Activated CD4-positive, alpha-beta T cell treated with anti-CD3 and anti-CD28 coated beads, Interleukin-2, Interleukin-4, amounts not matched to agents 100 ng/mL and 50 ng/mL, durations not matched to agents 16 hours and 8 hours (primary cell): ENCODE measurements around the gene JHY.

Source experiments
- DNase-seq: peaks from one replicate; pipeline ENCODE4 v3.0.0-alpha.2; 2020; ENCODE audit warnings: low spot score

The JHY gene

DNA sequence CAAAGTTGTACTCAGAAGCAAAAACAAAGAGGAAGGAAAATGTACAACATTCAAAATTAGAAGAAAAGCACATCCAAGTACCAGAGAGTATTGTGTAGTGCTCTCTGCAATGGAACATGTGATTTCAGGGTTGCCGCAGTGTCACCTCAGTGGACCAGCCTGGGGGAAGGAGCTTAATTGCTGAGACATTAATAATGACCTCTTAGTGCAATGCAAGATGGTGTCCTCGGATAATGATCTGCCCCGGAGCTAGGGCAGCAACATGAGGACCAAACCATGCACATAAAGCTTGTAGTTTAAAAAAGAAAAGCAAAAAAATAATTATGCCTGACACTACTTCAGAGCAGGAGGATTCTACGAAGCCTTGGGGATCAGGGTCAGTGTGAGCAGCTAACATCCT is 11.3 kb upstream of the JHY start:
- no peak for DNase-seq

DNA sequence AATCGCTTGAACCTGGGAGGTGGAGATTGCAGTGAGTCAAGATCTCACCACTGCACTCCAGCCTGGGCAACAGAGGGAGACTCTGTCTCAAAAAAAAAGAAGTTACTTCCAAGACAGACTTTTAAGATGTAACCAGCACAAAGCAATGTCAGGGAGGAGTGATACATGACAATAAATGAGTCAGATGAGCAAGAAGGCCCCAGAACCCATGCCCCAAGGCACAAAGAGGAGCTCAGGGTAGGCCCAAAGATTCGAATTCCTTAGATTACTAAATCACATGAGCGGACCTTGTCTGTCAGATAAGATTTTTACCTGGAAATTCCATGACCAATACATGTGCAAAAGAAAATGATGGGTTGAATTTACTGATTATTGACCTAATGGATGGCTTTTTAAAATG is 10.5 kb upstream of the JHY start:
- no peak for DNase-seq

DNA sequence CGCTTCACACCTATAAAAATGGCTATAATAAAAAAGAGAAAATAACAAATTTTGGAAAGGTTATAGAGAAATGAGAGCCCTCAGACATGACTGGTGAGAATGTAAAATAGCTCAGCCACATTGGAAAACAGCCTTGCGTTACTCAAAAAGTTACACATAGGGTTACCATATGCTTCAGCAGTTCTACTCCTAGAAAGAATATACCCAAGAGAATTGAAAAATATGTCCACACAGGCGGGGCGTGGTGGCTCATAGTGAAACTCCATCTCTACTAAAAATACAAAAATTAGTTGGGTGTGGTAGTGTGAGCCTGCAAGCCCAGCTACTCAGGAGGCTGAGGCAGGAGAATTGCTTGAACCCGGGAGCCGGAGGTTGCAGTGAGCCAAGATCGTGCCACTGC is 7.6 kb upstream of the JHY start:
- DNase-seq: no peak

DNA sequence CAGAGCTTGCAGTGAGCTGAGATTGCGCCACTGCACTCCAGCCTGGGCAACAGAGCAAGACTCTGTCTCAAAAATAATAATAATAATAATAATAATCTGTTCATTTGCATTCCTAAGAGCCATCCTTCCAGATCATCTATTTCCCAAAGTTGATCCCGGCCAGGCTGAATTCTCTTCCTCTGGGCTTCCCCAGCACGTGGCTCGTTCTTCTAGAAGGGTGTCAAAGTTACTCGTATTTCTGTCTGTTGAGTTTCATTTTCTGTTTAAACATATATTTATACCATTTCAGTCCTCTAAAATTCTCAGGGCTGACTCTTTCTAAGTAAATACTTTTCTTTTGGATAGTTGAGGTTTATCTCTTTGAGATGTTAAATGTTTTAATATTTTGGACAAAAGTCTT is 4.8 kb upstream of the JHY start:
- DNase-seq: no peak

DNA sequence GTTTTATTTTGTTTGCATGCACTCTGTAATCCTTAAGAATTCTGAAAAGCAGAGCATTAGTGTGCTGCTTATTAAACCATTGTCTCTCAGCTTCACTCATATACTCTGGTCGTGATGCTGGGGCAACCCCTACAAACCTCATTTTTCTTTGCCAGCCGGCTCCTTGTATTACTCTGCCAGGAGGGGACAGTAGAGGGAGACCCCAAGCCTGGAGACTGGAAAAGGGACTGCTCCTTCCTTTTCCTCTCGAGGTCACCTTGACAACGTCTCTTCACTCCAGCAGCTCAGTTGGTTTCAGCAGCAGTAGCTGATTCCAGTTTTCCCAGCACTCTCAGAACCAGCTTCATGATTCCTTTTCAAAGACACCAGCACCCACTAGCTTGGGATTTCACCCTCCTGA is 2.8 kb upstream of the JHY start:
- no peak for DNase-seq

DNA sequence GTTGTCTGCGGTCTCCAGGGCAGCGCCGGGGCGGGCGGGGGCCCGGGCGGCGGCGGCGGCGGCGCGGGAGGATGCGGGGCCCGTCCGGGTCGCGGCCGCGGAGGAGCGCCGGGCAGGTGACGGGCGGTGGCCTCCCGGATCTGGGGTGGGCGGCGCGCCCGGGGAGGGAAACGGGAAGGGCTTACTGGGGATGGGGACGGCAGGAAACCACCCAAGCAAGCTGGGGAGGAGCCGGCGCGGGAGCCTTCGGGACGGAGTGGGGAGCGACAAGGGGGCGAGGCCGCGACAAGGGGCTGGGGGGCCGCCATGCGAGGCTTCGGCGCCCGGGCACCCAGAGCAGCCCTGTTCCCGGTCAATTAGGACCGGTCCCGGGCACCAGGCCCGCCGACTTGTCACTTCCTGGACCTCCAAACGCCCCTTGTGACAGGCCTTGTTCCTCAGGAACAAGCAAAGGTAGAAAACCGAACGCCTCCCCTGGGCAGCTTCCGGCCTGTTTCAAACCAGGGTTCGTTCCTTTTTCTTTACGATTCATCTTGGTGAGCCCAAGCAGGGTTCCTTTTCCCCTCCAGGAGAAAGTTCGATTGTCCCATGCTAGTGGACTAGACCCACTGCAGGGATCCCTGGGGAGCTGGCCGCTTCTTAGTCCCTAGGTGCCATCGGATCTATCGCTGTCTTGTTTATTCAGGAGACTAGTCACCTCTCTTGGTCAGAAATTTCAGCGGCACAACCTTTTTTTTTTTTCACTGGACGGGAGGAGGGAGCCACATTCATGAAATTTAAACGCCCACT is 492 bp downstream of the JHY start:
- peak; percentile 26 for DNase-seq

DNA sequence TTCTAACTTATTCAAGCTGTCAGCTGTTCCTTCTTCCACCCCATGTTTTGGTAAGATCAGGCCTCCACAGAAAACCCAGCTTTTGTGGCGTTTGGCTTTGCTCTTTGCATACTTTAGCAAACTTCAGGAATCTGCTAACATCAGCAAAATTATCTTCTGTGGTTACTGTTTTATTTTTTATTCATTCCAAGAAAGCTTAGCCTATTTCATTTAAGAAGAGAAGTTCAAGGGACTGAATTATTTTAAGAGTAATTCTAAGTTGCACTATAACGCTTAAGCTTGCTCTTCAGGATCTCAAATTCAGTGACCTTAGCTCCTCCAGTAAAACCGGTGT is 1.1 kb downstream of the JHY start:
- DNase-seq: no peak

DNA sequence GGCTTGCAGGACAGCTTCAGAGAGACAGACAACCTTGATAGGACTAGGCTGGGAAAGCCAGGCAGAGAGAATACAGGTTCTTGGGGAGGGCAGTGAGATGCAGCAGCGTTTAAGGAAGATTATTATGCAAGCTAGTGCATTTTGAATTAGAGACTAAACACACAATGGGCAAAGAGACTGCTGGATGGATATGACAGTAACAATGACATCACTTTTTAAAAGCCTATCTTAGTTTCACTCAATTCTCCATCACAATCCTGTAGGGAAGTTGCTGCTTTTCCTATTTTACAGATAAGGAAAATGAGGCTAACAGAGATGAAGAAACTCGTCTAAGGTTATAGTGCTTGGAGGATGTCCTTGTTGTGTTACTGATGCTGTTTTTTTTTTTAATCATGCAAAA is 5.6 kb downstream of the JHY start:
- DNase-seq: no peak

DNA sequence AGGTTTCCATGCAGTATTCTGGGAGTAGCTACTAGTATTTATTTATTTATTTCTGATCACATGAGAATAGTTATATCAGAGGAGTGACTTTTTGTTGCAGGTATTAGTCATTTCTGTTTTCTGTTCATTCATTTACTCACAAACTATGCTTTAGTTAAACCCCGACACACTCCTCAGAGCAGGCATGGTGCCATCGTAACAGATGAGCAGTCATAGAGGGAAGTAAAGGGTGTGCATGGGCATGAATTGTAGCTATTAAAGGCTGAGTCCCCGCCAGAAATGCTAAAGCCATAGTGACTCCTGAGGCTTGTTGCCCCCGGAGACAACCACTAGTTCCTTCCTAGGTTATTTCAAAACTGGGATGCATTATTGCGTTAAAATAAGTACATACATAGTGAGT is 10.6 kb downstream of the JHY start:
- no peak for DNase-seq

DNA sequence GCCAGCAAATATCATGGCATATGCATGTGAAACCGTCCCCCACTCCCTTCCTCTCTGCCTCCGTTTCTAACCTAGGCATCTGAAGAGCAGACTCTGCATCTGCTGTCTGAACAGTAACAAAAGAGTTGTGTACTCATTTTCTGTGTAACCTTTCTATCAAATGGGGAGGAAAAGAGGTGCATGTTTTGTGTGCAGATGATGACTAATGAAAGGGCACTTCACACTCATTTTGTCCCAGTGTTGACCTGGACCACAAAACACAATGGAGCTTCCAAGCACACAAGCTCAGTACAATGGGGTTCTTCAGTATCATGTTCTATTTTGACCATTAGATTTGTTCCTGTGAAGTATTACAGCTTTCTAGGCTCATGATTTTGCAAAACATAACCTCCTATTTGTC is 13.0 kb downstream of the JHY start:
- no peak for DNase-seq

DNA sequence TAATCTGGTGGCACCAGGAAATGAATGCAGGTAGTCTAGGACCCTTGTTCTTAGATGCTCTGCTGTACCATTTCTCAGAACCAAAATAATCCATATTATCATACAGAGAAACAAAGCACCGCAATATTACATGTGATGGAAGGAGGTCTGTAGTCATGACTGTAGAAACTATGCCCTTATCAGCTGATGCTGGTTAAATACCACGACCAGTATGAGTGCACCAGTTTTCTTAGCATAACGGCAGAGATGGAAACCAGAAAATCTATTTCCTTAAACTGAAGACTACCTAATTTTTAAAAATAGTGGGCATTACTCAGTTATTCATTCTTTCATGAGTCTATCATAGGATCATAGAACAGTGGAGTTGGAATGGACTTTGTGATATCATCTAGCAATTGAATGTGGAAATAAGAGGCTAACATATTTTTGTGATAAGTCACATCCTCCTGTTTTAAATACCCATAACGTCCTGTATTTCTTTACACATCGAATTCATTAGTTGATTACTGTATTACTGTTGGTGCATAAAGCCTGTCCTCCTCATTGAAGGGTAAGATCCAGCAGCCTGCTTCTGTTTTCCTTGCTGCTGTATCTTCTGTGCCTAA is 15.1 kb downstream of the JHY start:
- no peak for DNase-seq

DNA sequence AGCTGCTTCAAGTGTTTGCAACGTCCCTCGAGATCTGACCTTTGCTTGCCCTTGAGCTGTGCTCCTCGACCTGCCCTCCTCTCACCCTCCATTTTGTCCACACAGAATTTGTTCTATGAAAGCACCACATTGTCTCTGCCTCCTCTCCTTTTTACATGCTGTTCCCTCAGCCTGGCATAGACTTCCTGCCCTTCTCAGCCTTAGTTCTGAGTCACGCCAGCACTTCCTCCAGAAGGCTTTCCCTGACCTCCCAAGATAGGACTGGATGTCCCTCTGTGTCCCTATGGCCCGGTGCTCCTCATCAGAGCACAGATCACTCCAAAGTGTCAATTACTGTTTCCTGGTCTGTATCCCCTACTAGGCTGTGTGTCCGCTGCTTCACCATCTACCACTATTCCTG is 16.2 kb downstream of the JHY start:
- no peak for DNase-seq

DNA sequence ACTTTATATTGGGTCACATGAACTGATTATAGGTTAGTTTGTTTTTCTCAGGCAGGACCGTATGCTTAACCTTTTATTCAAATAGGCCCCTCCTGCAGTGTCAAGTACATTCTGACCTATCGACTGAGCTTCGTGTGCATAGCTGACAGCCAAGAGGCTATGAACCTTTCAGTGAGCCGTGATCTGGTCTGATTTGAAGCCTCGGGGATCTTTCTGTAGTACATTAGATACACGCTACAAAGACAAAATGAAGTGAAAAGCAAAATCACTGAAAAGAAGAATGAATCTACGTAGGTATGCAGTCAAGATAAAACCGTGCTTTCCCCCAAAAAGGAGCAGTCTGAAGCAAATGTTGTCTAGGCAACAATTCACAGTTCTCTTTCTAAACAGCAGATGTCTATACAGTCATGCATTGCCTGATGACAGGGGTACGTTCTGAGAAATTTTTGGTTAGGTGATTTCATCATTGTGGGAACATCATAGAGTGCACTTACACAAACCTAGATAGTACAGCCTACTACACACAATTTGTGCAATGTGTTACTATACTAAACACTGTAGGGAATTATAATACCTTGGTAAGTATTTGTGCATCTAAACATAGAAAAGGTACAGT is 18.1 kb downstream of the JHY start:
- peak; percentile 32 for DNase-seq

DNA sequence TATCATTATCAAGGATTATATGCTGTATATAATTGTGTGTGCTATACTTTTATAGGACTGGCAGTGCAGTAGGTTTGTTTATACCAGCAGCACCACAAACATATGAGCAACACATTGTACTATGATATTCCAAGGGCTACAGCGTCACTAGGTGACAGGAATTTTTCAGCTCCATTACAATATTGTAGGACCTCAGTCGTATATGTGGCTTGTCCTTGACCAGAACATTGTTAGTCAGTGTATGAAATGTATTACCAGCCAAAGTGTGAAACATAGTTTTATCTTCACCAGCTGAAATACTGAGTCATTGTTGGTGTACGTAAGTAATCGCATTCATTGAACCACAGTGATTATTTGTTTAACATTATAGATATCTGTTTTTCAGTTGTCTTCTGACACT is 20.4 kb downstream of the JHY start:
- DNase-seq: no peak

DNA sequence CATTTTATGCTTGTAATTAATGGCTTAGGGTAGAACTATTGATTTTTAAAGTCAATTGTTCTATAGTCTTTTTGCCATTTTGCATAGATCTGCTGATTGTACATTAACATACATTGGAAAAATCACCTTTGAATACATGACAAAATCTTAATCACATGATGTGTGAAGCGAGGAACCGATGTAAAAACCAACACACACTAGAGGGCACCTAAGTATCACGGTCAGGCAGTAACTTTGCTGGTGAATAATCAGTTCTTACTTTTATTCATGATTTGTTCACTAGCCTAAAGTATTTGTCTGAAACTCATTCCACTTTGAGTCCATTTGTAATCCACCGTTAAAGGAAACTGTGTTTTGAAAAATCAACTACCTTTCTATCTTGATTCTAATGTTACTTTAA is 28.2 kb downstream of the JHY start:
- DNase-seq: peak; percentile 9

DNA sequence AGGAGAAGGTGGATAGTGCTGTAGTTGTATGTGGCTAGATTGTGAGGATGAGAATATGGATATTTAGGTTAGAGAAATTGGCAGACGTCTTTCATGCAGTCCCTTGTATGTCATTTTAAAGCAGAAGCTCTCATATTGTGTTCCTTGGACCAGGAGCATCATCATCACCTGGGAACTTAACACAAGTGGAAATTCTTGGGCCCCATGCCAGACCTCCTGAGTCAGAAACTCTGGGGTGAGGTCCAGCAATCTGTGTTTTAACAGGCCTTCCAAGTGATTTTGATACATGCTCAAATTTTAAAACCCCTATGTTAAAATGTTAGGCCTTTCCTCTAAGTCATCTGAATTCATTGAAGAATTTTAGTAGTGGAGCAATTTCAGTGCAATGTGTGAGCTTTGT is 34.8 kb downstream of the JHY start:
- DNase-seq: no peak

DNA sequence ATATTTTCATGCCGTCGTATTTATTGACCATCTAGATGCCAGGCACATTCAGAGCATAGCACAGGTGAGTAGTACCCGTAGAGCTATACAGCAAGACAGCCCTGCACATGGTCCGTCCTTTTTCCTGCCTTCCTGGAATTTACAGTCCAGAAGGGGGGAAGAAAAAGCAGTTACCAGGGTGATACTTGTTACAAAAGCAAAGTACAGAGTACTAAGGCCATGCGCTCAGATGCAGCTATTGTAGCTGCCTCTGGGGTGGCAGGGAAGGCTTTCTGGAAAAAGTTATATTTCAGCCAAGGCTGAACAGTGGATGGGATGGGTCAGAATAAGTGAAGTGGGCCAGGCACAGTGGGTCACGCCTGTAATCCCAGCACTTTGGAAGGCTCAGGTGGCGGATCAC is 36.2 kb downstream of the JHY start:
- no peak for DNase-seq

DNA sequence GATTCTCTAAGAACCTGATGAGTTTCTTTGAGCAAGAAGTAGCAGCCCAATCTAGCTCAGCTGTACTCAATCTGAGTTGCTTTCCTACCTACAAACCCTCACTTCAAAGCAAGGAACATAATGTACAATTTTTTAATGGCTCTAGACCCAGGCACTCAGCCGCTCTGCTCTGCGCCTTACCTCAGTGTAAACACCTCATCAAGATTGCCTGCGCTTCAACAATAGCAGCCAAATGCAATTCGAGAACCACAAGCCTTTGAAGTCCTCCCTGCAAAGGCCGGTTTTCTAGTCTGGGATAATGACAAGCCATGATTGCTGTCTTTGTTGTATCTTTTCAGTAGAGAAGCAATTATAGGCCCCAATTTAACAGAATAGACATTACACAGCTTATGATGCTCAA is 38.0 kb downstream of the JHY start:
- DNase-seq: no peak

DNA sequence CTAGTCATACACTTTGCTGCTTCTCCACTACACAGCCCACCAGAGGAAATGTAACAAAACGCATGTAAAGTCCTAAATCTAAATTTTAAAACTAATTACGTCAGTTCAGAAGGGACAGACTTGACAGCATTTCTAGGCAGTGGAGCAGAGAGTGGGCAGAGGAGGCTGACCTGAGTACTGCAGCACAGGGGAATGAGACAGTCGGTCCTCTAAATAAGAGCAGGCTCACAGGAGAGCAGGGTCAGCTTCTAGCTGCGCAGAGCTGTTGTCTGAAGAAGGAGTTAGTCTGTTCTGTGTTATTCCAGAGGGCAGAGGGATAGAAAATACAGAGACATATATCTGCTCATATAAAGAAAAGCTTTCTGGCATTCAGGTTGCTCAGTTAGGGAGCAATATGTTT is 40.3 kb downstream of the JHY start:
- no peak for DNase-seq

DNA sequence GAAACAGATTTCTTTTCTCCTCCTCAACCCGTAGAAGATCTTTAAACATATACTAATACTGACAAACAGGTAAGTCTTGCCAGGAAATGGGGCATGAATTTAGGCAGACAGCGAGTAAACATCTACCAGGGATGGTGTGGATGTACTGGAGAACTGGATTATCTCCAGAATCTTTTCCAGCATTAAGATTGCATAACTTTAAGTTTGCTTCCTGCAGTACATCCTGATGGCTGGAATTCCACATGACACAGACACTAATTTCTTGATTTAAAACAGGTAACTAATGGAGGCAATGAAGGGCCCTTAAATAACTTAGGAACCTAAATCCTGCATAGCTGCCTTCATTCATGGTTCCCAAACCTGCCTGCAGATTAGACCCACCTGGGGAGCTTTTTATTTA is 40.7 kb downstream of the JHY start:
- no peak for DNase-seq

DNA sequence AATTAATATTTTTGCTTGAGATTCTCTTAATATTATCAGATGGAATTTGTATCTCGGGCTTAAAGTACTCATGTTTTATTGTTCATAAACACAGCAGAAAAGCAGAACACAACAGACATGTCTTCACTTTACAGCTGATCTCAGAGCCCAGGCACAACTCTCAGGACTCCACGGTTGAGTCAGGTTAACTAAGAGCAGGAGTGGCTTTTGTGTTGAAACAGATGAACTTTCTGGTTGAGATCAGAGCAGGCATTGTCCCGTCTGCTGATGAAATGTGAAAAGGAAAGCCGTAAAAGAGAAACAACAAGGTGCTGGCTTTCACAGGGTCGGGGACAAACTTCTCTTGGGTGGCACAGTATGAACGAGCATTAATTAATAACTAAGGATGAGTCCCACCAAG is 49.0 kb downstream of the JHY start:
- peak; percentile 15 for DNase-seq

DNA sequence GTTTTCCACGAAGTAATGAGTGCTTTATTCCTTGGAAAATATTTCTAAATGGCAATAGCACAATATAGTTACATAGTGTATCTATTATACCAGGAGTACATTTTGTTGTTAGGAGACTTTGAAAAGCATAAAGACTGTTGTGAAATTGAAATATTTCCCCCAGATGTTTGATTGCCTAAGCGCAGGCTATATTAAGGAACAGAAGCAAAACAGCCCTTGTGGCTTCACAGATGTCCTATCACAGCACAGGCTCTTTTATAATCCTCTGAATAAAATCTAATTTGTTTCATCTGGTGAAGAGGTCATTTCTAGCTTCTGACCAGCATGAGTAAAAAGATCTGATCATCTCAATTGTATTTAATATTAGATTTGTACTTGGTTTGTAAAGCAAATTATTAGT is 50.9 kb downstream of the JHY start:
- no peak for DNase-seq

DNA sequence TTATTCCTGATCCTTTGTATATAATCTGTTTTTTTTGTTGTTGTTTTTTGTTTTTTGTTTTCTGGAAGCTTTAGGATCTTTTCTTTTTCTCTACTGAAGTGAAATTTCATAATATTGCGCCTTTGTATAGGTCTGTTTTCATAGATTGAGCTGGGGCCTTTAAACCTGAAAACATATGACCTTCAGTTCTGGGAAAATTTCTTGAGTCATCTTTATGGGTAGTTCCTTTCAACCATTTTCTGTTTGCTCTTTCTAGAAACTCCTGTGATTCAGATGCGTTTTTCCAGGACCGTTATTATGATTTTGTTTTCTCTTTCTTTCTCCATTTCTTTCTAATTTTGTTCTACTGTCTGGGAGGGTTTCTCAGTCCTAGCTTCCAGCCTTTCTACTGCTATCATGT is 55.4 kb downstream of the JHY start:
- peak; percentile 9 for DNase-seq

DNA sequence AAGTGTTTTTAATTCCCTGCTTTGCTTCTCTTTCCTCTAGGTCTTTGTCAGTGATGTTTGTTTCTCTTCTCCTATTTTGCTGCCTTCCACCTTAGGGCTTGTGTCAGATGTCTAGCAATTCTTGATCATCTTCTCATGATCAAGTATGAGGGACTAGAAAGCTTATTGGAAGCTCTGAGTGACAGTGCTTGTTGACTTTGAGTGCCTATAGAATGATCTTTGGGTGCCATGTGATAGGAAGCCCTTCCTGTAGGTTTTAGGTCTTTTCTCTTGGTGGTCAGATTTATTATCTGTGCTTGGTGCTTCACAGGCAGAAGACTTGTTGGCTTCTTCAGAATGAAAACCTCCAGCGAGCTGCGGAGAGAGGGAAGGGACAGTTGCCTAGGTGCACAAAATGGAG is 56.0 kb downstream of the JHY start:
- no peak for DNase-seq
